GM18867 (cell line): Measurements from ENCODE around the gene STK11IP.

ENCODE experiments used
- ATAC-seq: cut with Tn5 transposase; IDR thresholded peaks from one replicate; pipeline ENCODE4 v1.9.1; 2021; ENCODE audit warnings: mild to moderate bottlenecking, moderate library complexity; ENCODE audit not compliant: unreplicated experiment

STK11IP gene

GRCh38 chr2:219614076-219614860 is 16.6 kb downstream of the STK11IP start:
- no peak for ATAC-seq

- ATAC-seq = no peak
These were observed 17.4 kb downstream of the STK11IP start for GRCh38 chr2:219615036-219615435.

GRCh38 chr2:219615894-219616293 is 18.2 kb downstream of the STK11IP start:
- ATAC-seq = no peak

- ATAC-seq = no peak
These were observed 18.9 kb downstream of the STK11IP start for GRCh38 chr2:219616550-219616949.

GRCh38 chr2:219618733-219619122 is 21.1 kb downstream of the STK11IP start:
- ATAC-seq = no peak

- ATAC-seq = no peak
These were observed 21.6 kb downstream of the STK11IP start for GRCh38 chr2:219619235-219619634.

- no peak for ATAC-seq
These were observed 22.9 kb downstream of the STK11IP start for GRCh38 chr2:219620546-219620945.

GRCh38 chr2:219621935-219622334 is 24.3 kb downstream of the STK11IP start:
- no peak for ATAC-seq

GRCh38 chr2:219622472-219622871 is 24.8 kb downstream of the STK11IP start:
- no peak for ATAC-seq

GRCh38 chr2:219624565-219624964 is 26.9 kb downstream of the STK11IP start:
- no peak for ATAC-seq

GRCh38 chr2:219625179-219625578 is 27.5 kb downstream of the STK11IP start:
- no peak for ATAC-seq

GRCh38 chr2:219626540-219626939 is 28.9 kb downstream of the STK11IP start:
- no peak for ATAC-seq

GRCh38 chr2:219627103-219628100 is 29.7 kb downstream of the STK11IP start, which contains the start of gene SLC4A3:
Gene SLC4A3, plus strand, starts transcription at chr2:219627630. Its CDS starts 363 bp downstream, at chr2:219627993.
- ATAC-seq = no peak

GRCh38 chr2:219628235-219628985 is 30.8 kb downstream of the STK11IP start:
- no peak for ATAC-seq

- no peak for ATAC-seq
These were observed 31.6 kb downstream of the STK11IP start for GRCh38 chr2:219628986-219629901.

- no peak for ATAC-seq
These were observed 32.5 kb downstream of the STK11IP start for GRCh38 chr2:219629976-219630695.

- no peak for ATAC-seq
These were observed 33.2 kb downstream of the STK11IP start for GRCh38 chr2:219630770-219631405.

- ATAC-seq = no peak
These were observed 33.8 kb downstream of the STK11IP start for GRCh38 chr2:219631406-219631891.
